Measurements from ENCODE around the gene BTBD19.
"Not testable (repeated sequence)": the region's sequence is repeated elsewhere in the genome, so short reads cannot be mapped to it uniquely, and the experiment has no call there.

The BTBD19 gene

GRCh38 chr1:44787506-44787905, 20.8 kb upstream of the BTBD19 start:
- no peak for DNase-seq (ENCODE audit: low read depth in 2 of 2, low spot score in 1 of 2)

GRCh38 chr1:44788120-44788860, 20.0 kb upstream of the BTBD19 start, which contains the start of gene BEST4:
BEST4 (minus strand) TSS chr1:44788170; CDS start chr1:44787705, 465 bp downstream.
- no peak for DNase-seq (ENCODE audit: low read depth in 2 of 2, low spot score in 1 of 2)

- DNase-seq (ENCODE audit: low read depth in 2 of 2, low spot score in 1 of 2), result no peak
Observed at GRCh38 chr1:44790968-44791801, 17.1 kb upstream of the BTBD19 start.

GRCh38 chr1:44792736-44793502, 15.4 kb upstream of the BTBD19 start:
- no peak for DNase-seq (ENCODE audit: low read depth in 2 of 2, low spot score in 1 of 2)

- not testable (repeated sequence) for DNase-seq (ENCODE audit: low read depth in 2 of 2, low spot score in 1 of 2)
Observed at GRCh38 chr1:44797886-44798285, 10.4 kb upstream of the BTBD19 start.

- no peak for DNase-seq (ENCODE audit: low read depth in 2 of 2, low spot score in 1 of 2)
Observed at GRCh38 chr1:44798481-44799365, 9.6 kb upstream of the BTBD19 start.

- DNase-seq (ENCODE audit: low read depth in 2 of 2, low spot score in 1 of 2), result peak; percentile 93 to 97
Observed at GRCh38 chr1:44799770-44800584, 8.3 kb upstream of the BTBD19 start, which contains the start of gene PLK3. PLK3 (plus strand) TSS chr1:44800377; CDS start chr1:44800464, 87 bp downstream.

GRCh38 chr1:44801491-44802305, 6.6 kb upstream of the BTBD19 start:
- DNase-seq (ENCODE audit: low read depth in 2 of 2, low spot score in 1 of 2), result no peak

GRCh38 chr1:44802306-44803061, 5.8 kb upstream of the BTBD19 start:
- DNase-seq (ENCODE audit: low read depth in 2 of 2, low spot score in 1 of 2), result no peak

GRCh38 chr1:44803062-44803311, 5.3 kb upstream of the BTBD19 start:
- DNase-seq (ENCODE audit: low read depth in 2 of 2, low spot score in 1 of 2), result no peak

GRCh38 chr1:44803312-44804095, 4.8 kb upstream of the BTBD19 start:
- no peak for DNase-seq (ENCODE audit: low read depth in 2 of 2, low spot score in 1 of 2)

- no peak for DNase-seq (ENCODE audit: low read depth in 2 of 2, low spot score in 1 of 2)
Observed at GRCh38 chr1:44805311-44806024, 2.9 kb upstream of the BTBD19 start.

- no peak for DNase-seq (ENCODE audit: low read depth in 2 of 2, low spot score in 1 of 2)
Observed at GRCh38 chr1:44806025-44806703, 2.2 kb upstream of the BTBD19 start.

- DNase-seq (ENCODE audit: low read depth in 2 of 2, low spot score in 1 of 2), result no peak
Observed at GRCh38 chr1:44806704-44807363, 1.5 kb upstream of the BTBD19 start, which contains the start of gene DYNLT4. DYNLT4 (minus strand) TSS chr1:44807351; CDS start chr1:44806668, 683 bp downstream.

GRCh38 chr1:44807364-44808062, 810 bp upstream of the BTBD19 start:
- DNase-seq (ENCODE audit: low read depth in 2 of 2, low spot score in 1 of 2), result peak; percentile 73 to 81
